ENCODE measurements around the gene CDIPT. TPM values are rescaled to one million over a fixed set of nuclear protein-coding genes. Genes with fewer than 3 reads are reported as not detected.

The CDIPT gene
- total and polyA plus RNA-seq, 2 donors = 44.1 to 73.3 TPM

- Histone ChIP-seq H3K36me3 (ENCODE audit: control insufficient read depth in 2 of 2, insufficient read depth in 2 of 2, low read length in 1 of 2) (no peaks in the 10 kb centered on the region), H3K4me1 (ENCODE audit: control insufficient read depth in 2 of 2, insufficient read depth in 2 of 2, low read length in 2 of 2) (peaks cover 5 to 12% of the 10 kb centered on the region in 2 donors), H3K9me3 (ENCODE audit: control insufficient read depth in 2 of 2, insufficient read depth in 1 of 2, low read length in 1 of 2) (peaks cover 0 to 11% of the 10 kb centered on the region in 2 donors), H3K27ac (ENCODE audit: low read depth in 1 of 2, low read length in 1 of 2) (no peak within 1 kb of the TSS), H3K4me3 (ENCODE audit: low read length in 2 of 2) (peak within 1 kb of the TSS; percentile 32 to 80), H3K27me3 (ENCODE audit: control insufficient read depth in 2 of 2, insufficient read depth in 1 of 2, low read length in 1 of 2) (peaks cover 23 to 68% of the 10 kb centered on the region in 2 donors)
- DNase-seq (ENCODE audit: low read depth in 6 of 9, low spot score in 9 of 9) = peak in 5 of 9 donors; percentile 41 to 81 (median 51)
- WGBS = 1% methylated on average over 29 of the region's 29 CpGs
These were observed 36.6 kb upstream of the CDIPT start, which contains the start of gene SEZ6L2 for GRCh38 chr16:29899516-29900101. TSS of gene SEZ6L2 (minus strand) at chr16:29899550. CDS start at chr16:29899019, 531 bp downstream.

GRCh38 chr16:29898804-29899515 lies 35.9 kb upstream of the CDIPT start:
- no peak overlapping the region for H3K4me3 ChIP-seq (ENCODE audit: low read length in 2 of 2)
- H3K9me3 ChIP-seq (ENCODE audit: control insufficient read depth in 2 of 2, insufficient read depth in 1 of 2, low read length in 1 of 2) = peaks cover 0 to 11% of the 10 kb centered on the region in 2 donors
- H3K27me3 ChIP-seq (ENCODE audit: control insufficient read depth in 2 of 2, insufficient read depth in 1 of 2, low read length in 1 of 2) = peaks cover 23 to 68% of the 10 kb centered on the region in 2 donors
- no peak overlapping the region for H3K27ac ChIP-seq (ENCODE audit: low read depth in 1 of 2, low read length in 1 of 2)
- H3K4me1 ChIP-seq (ENCODE audit: control insufficient read depth in 2 of 2, insufficient read depth in 2 of 2, low read length in 2 of 2) = peaks cover 5 to 12% of the 10 kb centered on the region in 2 donors
- 4% methylated on average over 25 of the region's 25 CpGs for WGBS
- no peak for DNase-seq (ENCODE audit: low read depth in 6 of 9, low spot score in 9 of 9)
- H3K36me3 ChIP-seq (ENCODE audit: control insufficient read depth in 2 of 2, insufficient read depth in 2 of 2, low read length in 1 of 2) = no peaks in the 10 kb centered on the region

GRCh38 chr16:29898135-29898803 lies 35.2 kb upstream of the CDIPT start:
- WGBS = 11% methylated on average over 9 of the region's 9 CpGs
- Histone ChIP-seq H3K27ac (ENCODE audit: low read depth in 1 of 2, low read length in 1 of 2) (no peak overlapping the region), H3K4me3 (ENCODE audit: low read length in 2 of 2) (no peak overlapping the region), H3K36me3 (ENCODE audit: control insufficient read depth in 2 of 2, insufficient read depth in 2 of 2, low read length in 1 of 2) (no peaks in the 10 kb centered on the region), H3K4me1 (ENCODE audit: control insufficient read depth in 2 of 2, insufficient read depth in 2 of 2, low read length in 2 of 2) (peaks cover 3 to 12% of the 10 kb centered on the region in 2 donors), H3K9me3 (ENCODE audit: control insufficient read depth in 2 of 2, insufficient read depth in 1 of 2, low read length in 1 of 2) (peaks cover 0 to 11% of the 10 kb centered on the region in 2 donors), H3K27me3 (ENCODE audit: control insufficient read depth in 2 of 2, insufficient read depth in 1 of 2, low read length in 1 of 2) (peaks cover 23 to 68% of the 10 kb centered on the region in 2 donors)
- no peak for DNase-seq (ENCODE audit: low read depth in 6 of 9, low spot score in 9 of 9)

- 55% methylated on average over 4 of the region's 4 CpGs for WGBS
- H3K4me1 ChIP-seq (ENCODE audit: control insufficient read depth in 2 of 2, insufficient read depth in 2 of 2, low read length in 2 of 2) = peaks cover 3 to 12% of the 10 kb centered on the region in 2 donors
- no peaks in the 10 kb centered on the region for H3K36me3 ChIP-seq (ENCODE audit: control insufficient read depth in 2 of 2, insufficient read depth in 2 of 2, low read length in 1 of 2)
- no peak overlapping the region for H3K4me3 ChIP-seq (ENCODE audit: low read length in 2 of 2)
- H3K27me3 ChIP-seq (ENCODE audit: control insufficient read depth in 2 of 2, insufficient read depth in 1 of 2, low read length in 1 of 2) = peaks cover 23 to 68% of the 10 kb centered on the region in 2 donors
- H3K9me3 ChIP-seq (ENCODE audit: control insufficient read depth in 2 of 2, insufficient read depth in 1 of 2, low read length in 1 of 2) = peaks cover 0 to 11% of the 10 kb centered on the region in 2 donors
- DNase-seq (ENCODE audit: low read depth in 6 of 9, low spot score in 9 of 9) = no peak
- no peak overlapping the region for H3K27ac ChIP-seq (ENCODE audit: low read depth in 1 of 2, low read length in 1 of 2)
These were observed 34.3 kb upstream of the CDIPT start for GRCh38 chr16:29897333-29897732.

- H3K4me3 ChIP-seq (ENCODE audit: low read length in 2 of 2) = no peak overlapping the region
- H3K9me3 ChIP-seq (ENCODE audit: control insufficient read depth in 2 of 2, insufficient read depth in 1 of 2, low read length in 1 of 2) = peaks cover 0 to 11% of the 10 kb centered on the region in 2 donors
- H3K4me1 ChIP-seq (ENCODE audit: control insufficient read depth in 2 of 2, insufficient read depth in 2 of 2, low read length in 2 of 2) = peaks cover 3 to 12% of the 10 kb centered on the region in 2 donors
- H3K27me3 ChIP-seq (ENCODE audit: control insufficient read depth in 2 of 2, insufficient read depth in 1 of 2, low read length in 1 of 2) = peaks cover 23 to 63% of the 10 kb centered on the region in 2 donors
- WGBS = 64% methylated on average over 15 of the region's 15 CpGs
- no peak overlapping the region for H3K27ac ChIP-seq (ENCODE audit: low read depth in 1 of 2, low read length in 1 of 2)
- DNase-seq (ENCODE audit: low read depth in 6 of 9, low spot score in 9 of 9) = no peak
- no peaks in the 10 kb centered on the region for H3K36me3 ChIP-seq (ENCODE audit: control insufficient read depth in 2 of 2, insufficient read depth in 2 of 2, low read length in 1 of 2)
These were observed 33.8 kb upstream of the CDIPT start for GRCh38 chr16:29896841-29897240.

- peaks cover 10 to 41% of the 10 kb centered on the region in 2 donors for H3K27me3 ChIP-seq (ENCODE audit: control insufficient read depth in 2 of 2, insufficient read depth in 1 of 2, low read length in 1 of 2)
- no peaks in the 10 kb centered on the region for H3K36me3 ChIP-seq (ENCODE audit: control insufficient read depth in 2 of 2, insufficient read depth in 2 of 2, low read length in 1 of 2)
- peaks cover 0 to 7% of the 10 kb centered on the region in 2 donors for H3K9me3 ChIP-seq (ENCODE audit: control insufficient read depth in 2 of 2, insufficient read depth in 1 of 2, low read length in 1 of 2)
- peaks cover under 1 to 1% of the 10 kb centered on the region in 2 donors for H3K4me1 ChIP-seq (ENCODE audit: control insufficient read depth in 2 of 2, insufficient read depth in 2 of 2, low read length in 2 of 2)
- DNase-seq (ENCODE audit: low read depth in 6 of 9, low spot score in 9 of 9) = no peak
- H3K27ac ChIP-seq (ENCODE audit: low read depth in 1 of 2, low read length in 1 of 2) = no peak overlapping the region
- WGBS = 87% methylated on average over 4 of the region's 4 CpGs
- H3K4me3 ChIP-seq (ENCODE audit: low read length in 2 of 2) = no peak overlapping the region
These were observed 31.3 kb upstream of the CDIPT start for GRCh38 chr16:29894352-29894751.

GRCh38 chr16:29893553-29893952 lies 30.5 kb upstream of the CDIPT start:
- H3K27ac ChIP-seq (ENCODE audit: low read depth in 1 of 2, low read length in 1 of 2) = no peak overlapping the region
- peaks cover 2 to 33% of the 10 kb centered on the region in 2 donors for H3K27me3 ChIP-seq (ENCODE audit: control insufficient read depth in 2 of 2, insufficient read depth in 1 of 2, low read length in 1 of 2)
- WGBS = 95% methylated on average over 3 of the region's 3 CpGs
- no peaks in the 10 kb centered on the region for H3K9me3 ChIP-seq (ENCODE audit: control insufficient read depth in 2 of 2, insufficient read depth in 1 of 2, low read length in 1 of 2)
- no peak overlapping the region for H3K4me3 ChIP-seq (ENCODE audit: low read length in 2 of 2)
- H3K4me1 ChIP-seq (ENCODE audit: control insufficient read depth in 2 of 2, insufficient read depth in 2 of 2, low read length in 2 of 2) = no peaks in the 10 kb centered on the region
- no peak for DNase-seq (ENCODE audit: low read depth in 6 of 9, low spot score in 9 of 9)
- no peaks in the 10 kb centered on the region for H3K36me3 ChIP-seq (ENCODE audit: control insufficient read depth in 2 of 2, insufficient read depth in 2 of 2, low read length in 1 of 2)

GRCh38 chr16:29892458-29892813 lies 29.4 kb upstream of the CDIPT start:
- 95% methylated on average over 6 of the region's 6 CpGs for WGBS

More at GRCh38 chr16:29892458-29892813, 29.4 kb upstream of the CDIPT start:
- no peaks in the 10 kb centered on the region for H3K36me3 ChIP-seq (ENCODE audit: control insufficient read depth in 2 of 2, insufficient read depth in 2 of 2, low read length in 1 of 2)
- no peaks in the 10 kb centered on the region for H3K9me3 ChIP-seq (ENCODE audit: control insufficient read depth in 2 of 2, insufficient read depth in 1 of 2, low read length in 1 of 2)
- H3K27ac ChIP-seq (ENCODE audit: low read depth in 1 of 2, low read length in 1 of 2) = no peak overlapping the region
- no peak for DNase-seq (ENCODE audit: low read depth in 6 of 9, low spot score in 9 of 9)
- peaks cover 0 to 24% of the 10 kb centered on the region in 2 donors for H3K27me3 ChIP-seq (ENCODE audit: control insufficient read depth in 2 of 2, insufficient read depth in 1 of 2, low read length in 1 of 2)
- no peaks in the 10 kb centered on the region for H3K4me1 ChIP-seq (ENCODE audit: control insufficient read depth in 2 of 2, insufficient read depth in 2 of 2, low read length in 2 of 2)
- no peak overlapping the region for H3K4me3 ChIP-seq (ENCODE audit: low read length in 2 of 2)
